IPS-NIHi7 (cell line): ENCODE measurements around the gene PKN2.
"Not testable (repeated sequence)": the region's sequence is repeated elsewhere in the genome, so short reads cannot be mapped to it uniquely, and the experiment has no call there.

Experiments used
- DNase-seq: peaks from one replicate; pipeline ENCODE4 v3.0.0; 2012; ENCODE audit warnings: mixed read lengths; ENCODE audit errors: extremely low spot score

Gene PKN2

DNA sequence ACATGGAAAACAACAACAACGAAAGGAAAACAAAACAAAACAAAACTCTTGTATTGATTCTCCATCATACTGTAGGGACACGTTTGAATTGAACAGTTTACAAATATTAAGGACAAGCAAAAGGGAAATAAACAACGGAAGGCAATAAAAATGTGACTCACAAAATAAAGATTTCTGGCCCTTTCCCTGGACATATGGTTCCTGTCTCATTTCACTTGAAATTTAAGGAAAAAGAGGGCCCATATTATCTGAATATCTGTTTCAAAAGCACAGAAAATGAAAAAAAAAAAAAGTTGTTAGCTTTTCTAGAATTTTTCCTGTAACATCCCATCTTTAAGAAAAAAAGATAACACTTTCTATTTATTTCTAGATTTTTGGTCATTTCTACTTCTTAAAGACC, 3.6 kb upstream of the PKN2 start:
- no peak for DNase-seq

- DNase-seq: no peak
Measured at GRCh38 chr1:88680911-88681622, 3.0 kb upstream of the PKN2 start.

- DNase-seq: peak; percentile 80
Measured at GRCh38 chr1:88684482-88685258, 597 bp downstream of the PKN2 start.

GRCh38 chr1:88685259-88685620, 1.2 kb downstream of the PKN2 start:
- no peak for DNase-seq

GRCh38 chr1:88691540-88691939, 7.5 kb downstream of the PKN2 start:
- no peak for DNase-seq

- DNase-seq: no peak
Measured at GRCh38 chr1:88695781-88696180, 11.7 kb downstream of the PKN2 start.

GRCh38 chr1:88697503-88697902, 13.4 kb downstream of the PKN2 start:
- DNase-seq: no peak

DNA sequence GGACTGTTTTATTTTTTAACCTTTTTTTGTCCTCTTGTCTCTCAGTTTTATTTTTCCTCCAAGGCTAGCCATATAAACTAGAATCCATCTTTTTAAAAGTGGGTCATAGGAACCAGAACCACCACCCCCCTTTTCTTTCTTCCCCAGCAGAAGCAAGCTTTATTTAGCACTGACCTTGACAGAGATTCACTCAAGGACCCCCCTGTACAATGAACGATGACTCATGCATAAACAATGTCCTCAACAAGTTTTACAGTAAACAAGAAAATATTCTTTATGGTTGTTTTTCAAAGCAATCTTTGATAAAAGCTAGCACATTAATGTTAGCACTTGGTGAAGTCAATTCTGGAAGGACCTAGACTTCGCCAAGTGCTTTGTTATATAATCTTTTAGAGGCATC, 14.1 kb downstream of the PKN2 start:
- DNase-seq: no peak

- no peak for DNase-seq
Measured at GRCh38 chr1:88698764-88699163, 14.7 kb downstream of the PKN2 start.

DNA sequence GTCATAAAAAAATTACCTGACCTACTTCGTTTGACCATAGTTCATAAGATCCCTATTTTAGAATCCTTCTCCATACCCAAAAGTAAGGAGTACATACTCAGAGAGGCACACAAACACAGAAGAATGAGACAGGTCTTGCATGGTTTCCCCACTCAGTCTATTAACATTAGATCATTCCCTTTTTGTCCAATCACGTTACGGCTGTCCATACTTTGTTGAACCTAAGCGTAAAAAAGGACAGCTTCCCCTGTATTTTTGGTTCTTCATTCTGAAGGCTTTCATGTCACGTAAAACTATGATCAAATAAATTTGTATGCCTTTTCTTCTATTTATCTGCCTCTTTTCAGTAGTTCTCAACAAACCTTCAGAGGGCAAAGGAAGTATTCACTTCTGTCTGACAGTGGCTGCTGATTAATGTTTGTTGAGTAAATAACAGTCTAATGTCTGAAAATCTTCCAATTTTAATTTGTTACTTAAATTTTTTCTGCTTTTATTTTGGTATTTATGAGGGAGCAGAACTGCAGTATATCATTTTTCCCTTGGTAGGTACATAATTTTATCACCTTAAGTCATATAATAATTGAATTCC, 16.4 kb downstream of the PKN2 start:
- DNase-seq: no peak

GRCh38 chr1:88701275-88701674, 17.2 kb downstream of the PKN2 start:
- DNase-seq: no peak

DNA sequence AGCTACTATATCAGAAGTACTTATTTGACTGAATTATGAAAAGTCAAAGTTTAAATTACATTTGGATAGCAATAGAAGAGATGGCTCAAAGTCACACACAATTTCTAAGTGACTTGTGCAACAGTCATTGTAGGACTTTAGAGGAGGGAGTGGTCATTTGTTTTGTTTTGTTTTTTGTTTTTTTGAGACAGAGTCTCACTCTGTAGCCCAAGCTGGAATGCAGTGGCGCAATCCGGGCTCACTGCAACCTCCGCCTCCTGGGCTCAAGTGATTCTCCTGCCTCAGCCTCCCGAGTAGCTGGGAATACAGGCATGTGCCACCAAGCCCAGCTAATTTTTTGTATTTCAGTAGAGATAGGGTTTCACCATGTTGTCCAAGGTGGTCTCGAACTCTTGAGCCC, 17.7 kb downstream of the PKN2 start:
- DNase-seq: not testable (repeated sequence)

DNA sequence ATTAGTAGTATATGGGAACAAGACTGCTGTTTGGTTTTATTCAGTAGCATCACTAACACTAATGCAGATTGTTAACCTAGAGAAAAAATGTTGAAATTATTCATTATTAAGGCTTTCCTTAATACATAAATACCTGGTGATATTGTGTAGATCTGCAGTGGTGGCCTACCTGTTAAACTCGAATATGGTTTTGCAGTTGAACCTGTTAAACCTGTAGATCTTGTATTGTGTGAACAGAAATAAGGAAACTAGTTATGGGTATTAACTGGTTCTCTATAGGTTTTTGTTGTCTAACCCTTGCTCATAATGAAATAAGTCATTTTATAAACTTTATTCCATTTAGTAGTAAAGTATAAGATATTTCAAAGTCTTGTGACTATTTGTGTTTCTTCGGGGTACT, 23.9 kb downstream of the PKN2 start:
- no peak for DNase-seq

GRCh38 chr1:88712907-88713306, 28.8 kb downstream of the PKN2 start:
- not testable (repeated sequence) for DNase-seq

DNA sequence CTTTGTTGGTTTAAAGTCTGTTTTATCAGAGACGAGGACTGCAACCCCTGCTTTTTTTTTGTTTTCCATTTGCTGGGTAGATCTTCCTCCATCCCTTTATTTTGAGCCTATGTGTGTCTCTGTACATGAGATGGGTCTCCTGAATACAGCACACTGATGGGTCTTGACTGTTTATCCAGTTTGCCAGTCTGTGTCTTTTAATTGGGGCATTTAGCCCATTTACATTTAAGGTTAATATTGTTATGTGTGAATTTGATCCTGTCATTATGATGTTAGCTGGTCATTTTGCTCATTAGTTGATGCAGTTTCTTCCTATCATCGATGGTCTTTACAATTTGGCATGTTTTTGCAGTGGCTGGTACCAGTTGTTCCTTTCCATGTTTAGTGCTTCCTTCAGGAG, 32.5 kb downstream of the PKN2 start:
- DNase-seq: not testable (repeated sequence)

GRCh38 chr1:88722492-88722891, 38.4 kb downstream of the PKN2 start:
- no peak for DNase-seq

DNA sequence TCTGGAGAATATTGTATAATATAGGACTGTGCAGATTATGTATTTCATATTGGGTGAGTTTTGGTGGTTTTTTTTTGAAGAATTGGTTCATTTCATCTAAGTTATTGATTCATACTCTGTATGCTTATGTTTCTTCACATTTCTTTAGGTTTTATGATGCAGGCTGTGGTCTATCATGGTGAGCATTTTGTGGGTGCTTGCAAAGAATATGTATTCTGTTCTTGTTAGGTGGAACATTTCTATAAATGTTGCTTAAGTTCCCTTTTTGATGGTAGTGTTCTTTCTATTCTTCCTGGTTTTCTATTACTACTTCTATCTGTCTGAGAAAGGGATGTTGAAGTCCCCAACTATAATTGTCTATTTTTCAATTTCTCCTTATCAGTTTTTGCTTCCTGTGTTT, 42.6 kb downstream of the PKN2 start:
- DNase-seq: no peak

GRCh38 chr1:88727205-88727604, 43.1 kb downstream of the PKN2 start:
- no peak for DNase-seq

GRCh38 chr1:88729297-88729696, 45.2 kb downstream of the PKN2 start:
- DNase-seq: no peak

DNA sequence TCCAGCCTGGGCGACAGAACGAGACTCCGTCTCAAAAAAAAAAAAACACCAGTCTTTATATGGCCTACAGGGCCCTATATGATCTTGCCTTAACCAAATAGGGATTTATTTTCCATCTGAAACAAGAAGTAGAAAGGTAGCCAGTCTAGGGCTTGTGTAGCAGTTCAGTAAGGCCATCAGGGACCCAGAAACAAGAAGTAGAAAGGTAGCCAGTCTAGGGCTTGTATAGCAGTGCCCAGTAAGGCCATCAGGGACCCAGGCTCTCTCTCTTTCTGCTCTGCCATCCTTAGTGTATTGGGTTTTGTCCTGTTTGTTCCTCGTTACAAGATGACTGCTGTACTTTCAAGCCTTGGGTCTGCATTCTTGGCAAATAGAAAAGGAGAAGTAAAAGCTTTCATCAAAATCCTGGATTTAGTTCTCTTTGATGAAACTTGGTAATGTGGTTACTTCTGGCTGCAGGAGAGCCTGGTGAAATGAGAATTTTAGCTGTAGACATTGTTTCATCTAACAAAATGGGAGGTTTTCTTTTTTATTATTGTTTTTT, 46.1 kb downstream of the PKN2 start:
- DNase-seq: no peak

DNA sequence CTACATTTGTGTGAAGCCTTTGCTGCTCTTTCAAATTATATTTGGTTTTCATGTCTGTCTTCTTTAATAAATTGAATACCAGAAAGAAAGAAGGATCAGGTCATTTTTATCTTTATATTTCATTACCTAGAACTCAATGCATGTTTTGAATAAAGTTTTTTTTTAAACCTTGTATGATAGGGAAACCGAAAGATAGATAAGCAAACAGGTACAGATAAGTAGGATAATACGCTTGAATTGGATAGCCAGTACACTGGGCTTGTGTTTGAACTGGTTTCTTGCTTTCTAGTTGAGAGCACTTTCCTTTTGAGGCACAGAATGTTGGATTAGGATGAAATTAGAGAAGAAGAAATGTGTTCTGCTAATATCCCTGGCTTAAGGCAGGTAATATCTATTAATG, 46.9 kb downstream of the PKN2 start:
- DNase-seq: no peak

- no peak for DNase-seq
Measured at GRCh38 chr1:88731475-88732269, 47.6 kb downstream of the PKN2 start.
